ENCODE data around the gene NFE2L3.
"Not testable (repeated sequence)": the region's sequence is repeated elsewhere in the genome, so short reads cannot be mapped to it uniquely, and the experiment has no call there.

The NFE2L3 gene

GRCh38 chr7:26167303-26167934 lies 15.4 kb downstream of the NFE2L3 start:
- no peak for DNase-seq (ENCODE audit: low read depth)

GRCh38 chr7:26168458-26169023 lies 16.5 kb downstream of the NFE2L3 start:
- no peak for DNase-seq (ENCODE audit: low read depth)

GRCh38 chr7:26169271-26169670 lies 17.3 kb downstream of the NFE2L3 start:
- DNase-seq (ENCODE audit: low read depth) = no peak

- DNase-seq (ENCODE audit: low read depth) = no peak
These were observed 18.7 kb downstream of the NFE2L3 start for GRCh38 chr7:26170663-26171062.

GRCh38 chr7:26171601-26172000 lies 19.6 kb downstream of the NFE2L3 start:
- DNase-seq (ENCODE audit: low read depth) = no peak

- DNase-seq (ENCODE audit: low read depth) = no peak
These were observed 20.1 kb downstream of the NFE2L3 start for GRCh38 chr7:26172048-26172447.

GRCh38 chr7:26175903-26176302 lies 23.9 kb downstream of the NFE2L3 start:
- DNase-seq (ENCODE audit: low read depth) = not testable (repeated sequence)

GRCh38 chr7:26176696-26177095 lies 24.7 kb downstream of the NFE2L3 start:
- not testable (repeated sequence) for DNase-seq (ENCODE audit: low read depth)

GRCh38 chr7:26177269-26177668 lies 25.3 kb downstream of the NFE2L3 start:
- not testable (repeated sequence) for DNase-seq (ENCODE audit: low read depth)

GRCh38 chr7:26178272-26178960 lies 26.4 kb downstream of the NFE2L3 start:
- DNase-seq (ENCODE audit: low read depth) = no peak

GRCh38 chr7:26179422-26179821 lies 27.4 kb downstream of the NFE2L3 start:
- no peak for DNase-seq (ENCODE audit: low read depth)

GRCh38 chr7:26179826-26180497 lies 28.0 kb downstream of the NFE2L3 start:
- DNase-seq (ENCODE audit: low read depth) = no peak

GRCh38 chr7:26180792-26181198 lies 28.8 kb downstream of the NFE2L3 start:
- no peak for DNase-seq (ENCODE audit: low read depth)

GRCh38 chr7:26181474-26182227 lies 29.7 kb downstream of the NFE2L3 start:
- no peak for DNase-seq (ENCODE audit: low read depth)

GRCh38 chr7:26182283-26182682 lies 30.3 kb downstream of the NFE2L3 start:
- no peak for DNase-seq (ENCODE audit: low read depth)

- DNase-seq (ENCODE audit: low read depth) = no peak
These were observed 30.7 kb downstream of the NFE2L3 start for GRCh38 chr7:26182706-26183105.

GRCh38 chr7:26183545-26184280 lies 31.7 kb downstream of the NFE2L3 start:
- no peak for DNase-seq (ENCODE audit: low read depth)

GRCh38 chr7:26184281-26185101 lies 32.5 kb downstream of the NFE2L3 start:
- DNase-seq (ENCODE audit: low read depth) = not testable (repeated sequence)

GRCh38 chr7:26185131-26185843 lies 33.3 kb downstream of the NFE2L3 start:
- DNase-seq (ENCODE audit: low read depth) = no peak

GRCh38 chr7:26185844-26186180 lies 33.8 kb downstream of the NFE2L3 start:
- DNase-seq (ENCODE audit: low read depth) = no peak

Measured in stimulated activated CD8-positive, alpha-beta memory T cell treated with anti-CD3 and anti-CD28 coated beads, Interleukin-15, amount 100 ng/mL, for 1 hour (primary cell).